HepG2 (cell line): ENCODE data around the gene NUP93. TPM values are rescaled to one million over a fixed set of nuclear protein-coding genes. Genes with fewer than 3 reads are reported as not detected.

Source experiments
- AGO1 ChIP-seq: fragments of 200-400 bp; formaldehyde crosslinking; IDR thresholded peaks from 2 replicates; pipeline ENCODE4 v1.6.1; 2017; ENCODE audit warnings: mild to moderate bottlenecking, low read depth, low read length, moderate library complexity; ENCODE audit not compliant: poor library complexity, severe bottlenecking
- ATM ChIP-seq: fragments of 450-650 bp; IDR thresholded peaks from 2 replicates; pipeline ENCODE4 v1.7.1; 2017; ENCODE audit warnings: mild to moderate bottlenecking, borderline replicate concordance
- CSRNP2 ChIP-seq: sonication (generic); formaldehyde crosslinking; conservative IDR thresholded peaks from 2 replicates; pipeline ENCODE4 v1.8.0; 2022; ENCODE audit warnings: low read depth, missing genetic modification reagents
- EED ChIP-seq: sonication (generic); formaldehyde crosslinking; IDR thresholded peaks from 2 replicates; pipeline ENCODE4 v1.5.0; 2020; ENCODE audit warnings: mild to moderate bottlenecking, missing genetic modification reagents
- MIXL1 ChIP-seq: IDR thresholded peaks from 2 replicates; pipeline ENCODE4 v1.6.1; 2016
- ZNF609 ChIP-seq: sonication (generic); formaldehyde crosslinking; IDR thresholded peaks from 2 replicates; pipeline ENCODE4 v1.4.0; 2020; ENCODE audit warnings: mild to moderate bottlenecking, missing genetic modification reagents, borderline replicate concordance
- ZSCAN29 ChIP-seq: sonication (generic); formaldehyde crosslinking; conservative IDR thresholded peaks from 2 replicates; pipeline ENCODE4 v1.4.0; 2020; ENCODE audit warnings: mild to moderate bottlenecking, missing genetic modification reagents
- polyA plus RNA-seq, 8 experiments: library from polyadenylated mRNA; depleted of rRNA in 3 of 8; stranded (reverse) in 7 of 8; unstranded in 1 of 8; fragments of >200 nt; fragmentation: Illumina TruSeq in 4 of 8; extraction: Trizol in 4 of 8; gene quantifications; 2 replicates each; pipeline versions ENCODE4 v1.2.1 to v1.2.3, GENCODE V29; 2011 to 2016; ENCODE audit warnings: low read depth in 4 of 8, missing spikeins in 1 of 8, mixed read lengths in 1 of 8; ENCODE audit not compliant: insufficient read depth in 1 of 8
- total RNA-seq, 5 experiments: library from RNA; depleted of rRNA; stranded (reverse); fragments of >200 nt; fragmentation: Illumina TruSeq; extraction: Trizol; gene quantifications; 2 replicates each; pipeline ENCODE4 v1.2.3, GENCODE V29; 2016; ENCODE audit warnings: low read depth in 1 of 5
- TF ChIP-seq, protein P1 (sequence below): sonication (generic); formaldehyde crosslinking; IDR thresholded peaks from 2 replicates; pipeline ENCODE4 v1.4.0; 2020; ENCODE audit warnings: mild to moderate bottlenecking, missing genetic modification reagents
- TF ChIP-seq, protein P2 (sequence below): IDR thresholded peaks from 2 replicates; pipeline ENCODE4 v1.6.1; 2016; ENCODE audit warnings: low read depth
- TF ChIP-seq, protein P3 (sequence below): sonication (generic); formaldehyde crosslinking; IDR thresholded peaks from 2 replicates; pipeline ENCODE4 v1.8.1; 2023; ENCODE audit warnings: mild to moderate bottlenecking, missing genetic modification reagents

NUP93 gene
- total and polyA plus RNA-seq, 2 of the 13 experiments (the other 11 are each of a cell fraction or from before 2014, with no cell fraction given): 58.5 to 140 TPM

- TF ChIP-seq, protein P1, sequence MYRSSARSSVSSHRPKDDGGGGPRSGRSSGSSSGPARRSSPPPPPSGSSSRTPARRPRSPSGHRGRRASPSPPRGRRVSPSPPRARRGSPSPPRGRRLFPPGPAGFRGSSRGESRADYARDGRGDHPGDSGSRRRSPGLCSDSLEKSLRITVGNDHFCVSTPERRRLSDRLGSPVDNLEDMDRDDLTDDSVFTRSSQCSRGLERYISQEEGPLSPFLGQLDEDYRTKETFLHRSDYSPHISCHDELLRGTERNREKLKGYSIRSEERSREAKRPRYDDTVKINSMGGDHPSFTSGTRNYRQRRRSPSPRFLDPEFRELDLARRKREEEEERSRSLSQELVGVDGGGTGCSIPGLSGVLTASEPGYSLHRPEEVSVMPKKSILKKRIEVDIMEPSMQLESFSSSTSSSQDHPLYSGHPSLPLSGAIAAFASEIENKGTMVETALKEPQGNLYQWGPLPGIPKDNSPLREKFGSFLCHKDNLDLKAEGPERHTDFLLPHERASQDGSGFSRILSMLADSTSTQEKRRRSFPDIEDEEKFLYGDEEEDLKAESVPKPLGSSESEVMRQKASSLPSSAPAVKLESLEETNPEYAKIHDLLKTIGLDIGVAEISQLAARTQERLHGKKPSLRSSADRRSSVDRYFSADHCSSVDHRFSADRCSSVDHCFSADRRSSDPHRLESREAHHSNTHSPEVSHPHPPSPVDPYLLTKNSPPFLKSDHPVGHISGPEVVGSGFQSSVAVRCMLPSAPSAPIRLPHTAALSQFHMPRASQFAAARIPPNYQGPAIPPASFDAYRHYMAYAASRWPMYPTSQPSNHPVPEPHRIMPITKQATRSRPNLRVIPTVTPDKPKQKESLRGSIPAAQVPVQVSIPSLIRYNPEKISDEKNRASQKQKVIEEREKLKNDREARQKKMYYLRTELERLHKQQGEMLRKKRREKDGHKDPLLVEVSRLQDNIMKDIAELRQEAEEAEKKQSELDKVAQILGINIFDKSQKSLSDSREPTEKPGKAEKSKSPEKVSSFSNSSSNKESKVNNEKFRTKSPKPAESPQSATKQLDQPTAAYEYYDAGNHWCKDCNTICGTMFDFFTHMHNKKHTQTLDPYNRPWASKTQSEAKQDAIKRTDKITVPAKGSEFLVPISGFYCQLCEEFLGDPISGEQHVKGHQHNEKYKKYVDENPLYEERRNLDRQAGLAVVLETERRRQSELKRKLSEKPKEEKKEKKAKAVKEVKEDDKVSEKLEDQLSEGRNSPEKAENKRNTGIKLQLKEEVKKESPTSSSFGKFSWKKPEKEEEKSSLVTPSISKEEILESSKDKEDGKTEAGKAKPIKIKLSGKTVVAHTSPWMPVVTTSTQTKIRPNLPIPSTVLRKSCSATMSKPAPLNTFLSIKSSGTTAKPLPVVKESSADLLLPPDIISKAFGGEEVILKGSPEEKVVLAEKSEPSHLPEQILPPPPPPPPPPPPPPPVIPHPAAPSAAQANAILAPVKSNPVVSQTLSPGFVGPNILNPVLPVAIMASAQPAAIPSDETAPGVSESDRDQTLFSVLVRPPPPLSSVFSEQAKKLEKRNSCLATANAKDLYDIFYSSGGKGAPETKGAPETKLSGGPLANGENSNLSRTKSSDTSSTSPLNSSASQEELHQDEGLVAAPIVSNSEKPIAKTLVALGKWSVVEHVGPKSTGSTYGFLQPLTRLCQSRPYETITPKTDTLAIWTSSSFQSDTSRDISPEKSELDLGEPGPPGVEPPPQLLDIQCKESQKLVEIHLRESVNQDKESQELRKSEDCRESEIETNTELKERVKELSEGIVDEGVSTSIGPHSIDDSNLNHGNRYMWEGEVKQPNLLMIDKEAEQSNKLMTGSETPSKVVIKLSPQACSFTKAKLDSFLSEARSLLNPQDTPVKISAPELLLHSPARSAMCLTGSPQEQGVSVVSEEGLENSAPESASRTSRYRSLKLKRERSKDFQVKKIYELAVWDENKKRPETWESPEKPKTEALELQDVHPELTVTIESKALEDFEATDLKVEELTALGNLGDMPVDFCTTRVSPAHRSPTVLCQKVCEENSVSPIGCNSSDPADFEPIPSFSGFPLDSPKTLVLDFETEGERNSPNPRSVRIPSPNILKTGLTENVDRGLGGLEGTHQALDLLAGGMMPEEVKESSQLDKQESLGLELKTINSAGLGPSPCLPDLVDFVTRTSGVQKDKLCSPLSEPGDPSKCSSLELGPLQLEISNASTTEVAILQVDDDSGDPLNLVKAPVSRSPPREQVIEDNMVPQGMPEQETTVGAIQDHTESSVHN (CRISPR knock-in tag): no peak
- TF ChIP-seq MIXL1 (CRISPR knock-in tag) (peak; percentile 99), ZNF609 (CRISPR knock-in tag) (peak; percentile 80; the same call in 1 of the 2 replicates), ZSCAN29 (no peak; the same call in 1 of the 2 replicates), ATM (no peak), CSRNP2 (CRISPR knock-in tag) (no peak), AGO1 (no peak), EED (CRISPR knock-in tag) (no peak)
- TF ChIP-seq, protein P2, sequence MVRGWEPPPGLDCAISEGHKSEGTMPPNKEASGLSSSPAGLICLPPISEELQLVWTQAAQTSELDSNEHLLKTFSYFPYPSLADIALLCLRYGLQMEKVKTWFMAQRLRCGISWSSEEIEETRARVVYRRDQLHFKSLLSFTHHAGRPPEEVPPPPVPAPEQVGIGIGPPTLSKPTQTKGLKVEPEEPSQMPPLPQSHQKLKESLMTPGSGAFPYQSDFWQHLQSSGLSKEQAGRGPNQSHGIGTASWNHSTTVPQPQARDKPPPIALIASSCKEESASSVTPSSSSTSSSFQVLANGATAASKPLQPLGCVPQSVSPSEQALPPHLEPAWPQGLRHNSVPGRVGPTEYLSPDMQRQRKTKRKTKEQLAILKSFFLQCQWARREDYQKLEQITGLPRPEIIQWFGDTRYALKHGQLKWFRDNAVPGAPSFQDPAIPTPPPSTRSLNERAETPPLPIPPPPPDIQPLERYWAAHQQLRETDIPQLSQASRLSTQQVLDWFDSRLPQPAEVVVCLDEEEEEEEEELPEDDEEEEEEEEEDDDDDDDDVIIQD (CRISPR knock-in tag): peak; percentile 62; the same call in 1 of the 2 replicates
- TF ChIP-seq, protein P3, sequence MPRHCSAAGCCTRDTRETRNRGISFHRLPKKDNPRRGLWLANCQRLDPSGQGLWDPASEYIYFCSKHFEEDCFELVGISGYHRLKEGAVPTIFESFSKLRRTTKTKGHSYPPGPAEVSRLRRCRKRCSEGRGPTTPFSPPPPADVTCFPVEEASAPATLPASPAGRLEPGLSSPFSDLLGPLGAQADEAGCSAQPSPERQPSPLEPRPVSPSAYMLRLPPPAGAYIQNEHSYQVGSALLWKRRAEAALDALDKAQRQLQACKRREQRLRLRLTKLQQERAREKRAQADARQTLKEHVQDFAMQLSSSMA (CRISPR knock-in tag): no peak
Observed at GRCh38 chr16:56814537-56815432, 84.9 kb downstream of the NUP93 start (continued).
